ENCODE results near the gene SACS.
"Not testable (repeated sequence)": the region's sequence is repeated elsewhere in the genome, so short reads cannot be mapped to it uniquely, and the experiment has no call there.

Gene SACS

DNA sequence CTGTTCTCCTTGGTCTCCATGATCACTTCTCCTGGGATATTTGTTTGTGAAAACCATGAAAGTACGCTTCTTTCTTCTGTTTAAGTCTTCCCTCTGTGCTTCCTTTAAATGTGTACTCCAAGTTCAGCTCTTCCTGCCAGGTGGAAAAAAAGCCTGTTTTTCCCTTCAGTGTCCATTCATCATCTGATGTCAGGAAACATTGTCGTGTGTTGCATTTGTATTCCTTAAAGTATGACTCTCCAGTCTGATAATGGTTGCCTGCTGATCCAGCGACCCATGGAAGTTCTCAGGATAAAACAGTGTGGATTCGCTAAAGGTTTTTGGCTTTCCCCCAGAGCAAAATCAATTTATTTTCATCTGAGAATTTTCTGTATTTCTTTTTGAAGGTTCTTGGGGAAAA lies 22.3 kb downstream of the SACS start:
- DNase-seq, result no peak

DNA sequence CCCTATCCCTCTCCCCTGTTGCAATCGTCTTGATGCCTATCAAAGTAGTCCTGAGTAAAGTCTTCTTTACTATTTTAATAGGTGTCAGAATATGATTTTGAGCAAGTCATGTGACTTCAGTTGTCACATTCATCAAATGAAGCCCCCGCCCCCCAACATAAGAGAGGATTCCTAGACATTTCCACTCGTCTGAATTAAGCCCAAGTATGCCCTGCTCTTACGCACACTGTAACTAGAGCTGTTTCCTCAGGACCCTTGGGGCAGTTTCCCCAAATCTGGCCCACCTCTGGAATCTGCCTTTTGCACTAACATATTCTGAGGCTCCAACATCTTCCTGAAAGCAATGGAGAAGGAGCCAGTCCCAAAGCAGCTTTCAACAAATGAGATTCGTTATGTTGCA lies 25.5 kb downstream of the SACS start:
- DNase-seq, result no peak

DNA sequence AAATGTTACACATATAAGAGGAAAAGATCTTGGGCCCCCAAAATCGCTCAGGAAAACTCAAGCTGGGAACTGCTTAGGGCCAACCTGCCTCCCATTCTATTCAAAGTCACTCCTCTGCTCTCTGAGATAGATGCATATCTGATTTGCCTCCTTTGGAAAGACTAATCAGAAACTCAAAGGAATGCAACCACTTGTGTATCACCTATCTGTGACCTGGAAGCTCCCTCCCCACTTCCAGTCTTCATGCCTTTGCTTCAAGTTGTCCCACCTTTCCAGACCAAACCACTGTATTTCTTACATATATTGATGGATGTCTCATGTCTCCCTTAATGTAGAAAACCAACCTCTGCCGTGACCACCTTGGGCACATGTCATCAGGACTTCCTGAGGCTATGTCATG lies 32.3 kb downstream of the SACS start:
- DNase-seq, result not testable (repeated sequence)

DNA sequence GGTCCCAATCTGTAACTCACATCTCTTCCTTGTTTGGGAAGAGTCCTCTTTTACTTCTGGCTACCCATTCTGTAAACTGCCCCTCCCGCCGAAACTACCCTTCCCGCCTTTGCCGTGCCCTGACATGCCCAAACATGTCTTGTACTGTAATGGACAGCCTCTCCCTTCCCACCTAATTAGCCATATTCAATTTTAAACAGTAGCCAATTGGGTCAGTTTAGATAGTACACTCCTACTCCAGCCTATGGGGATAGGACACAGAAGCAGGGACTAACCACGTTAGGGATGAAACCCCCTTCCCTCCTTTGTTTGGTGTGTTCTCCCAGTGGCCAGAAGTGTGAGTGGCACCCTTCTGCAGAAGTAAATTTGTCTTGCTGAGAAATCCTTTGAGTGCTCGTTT lies 34.2 kb downstream of the SACS start:
- no peak for DNase-seq

DNA sequence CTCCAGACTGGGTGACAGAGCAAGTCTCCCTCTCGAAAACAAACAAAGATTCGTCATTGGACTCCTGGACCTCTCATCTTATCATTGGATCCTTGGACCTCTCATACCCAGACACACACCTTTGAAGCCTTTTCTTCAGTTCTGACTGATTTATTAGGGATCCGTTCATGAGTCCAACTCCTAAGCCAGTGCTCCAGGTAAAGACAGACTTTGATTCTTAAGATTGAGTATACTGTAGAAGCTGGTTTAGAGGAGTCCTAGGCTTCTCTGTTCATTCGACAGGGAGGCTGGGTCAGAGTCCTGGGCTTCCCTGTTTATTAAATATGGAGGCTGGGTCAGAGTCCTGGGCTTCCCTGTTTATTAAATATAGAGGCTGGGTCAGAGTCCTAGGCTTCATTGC lies 38.7 kb downstream of the SACS start:
- DNase-seq, result no peak

DNA sequence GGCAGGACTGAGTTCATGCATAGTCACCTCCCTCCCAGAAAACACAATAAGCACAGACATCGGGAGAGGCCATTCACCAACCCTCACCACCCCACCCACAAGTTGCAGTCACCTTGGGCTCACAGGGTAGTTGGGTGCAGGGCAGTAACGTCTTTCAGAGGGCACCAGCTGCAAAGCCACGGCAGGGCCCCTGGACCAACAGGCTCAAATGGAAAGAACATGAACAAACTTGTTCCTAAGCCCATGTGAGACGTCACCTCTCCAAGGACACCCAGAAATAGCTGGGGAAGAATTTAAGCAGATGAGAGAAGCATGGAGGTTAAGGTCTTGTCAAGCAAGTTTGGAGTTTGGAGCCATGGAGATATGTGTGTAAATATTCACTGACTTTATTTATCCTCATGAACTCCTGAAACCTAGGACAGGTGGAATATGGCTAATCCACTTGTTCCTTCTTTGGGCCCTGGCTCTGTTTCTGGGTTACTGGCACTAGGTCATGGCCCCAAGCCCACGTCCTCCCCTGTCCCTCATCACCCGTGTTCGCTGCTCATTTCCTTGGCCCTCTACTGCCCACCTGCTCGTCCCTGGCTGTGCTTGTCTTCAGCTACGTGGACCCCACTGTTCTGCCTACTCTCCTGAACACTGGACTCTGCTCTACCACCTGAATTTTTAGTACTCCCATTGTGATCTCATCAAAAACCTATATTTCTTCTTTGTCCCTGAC lies 40.4 kb downstream of the SACS start:
- DNase-seq, result no peak

DNA sequence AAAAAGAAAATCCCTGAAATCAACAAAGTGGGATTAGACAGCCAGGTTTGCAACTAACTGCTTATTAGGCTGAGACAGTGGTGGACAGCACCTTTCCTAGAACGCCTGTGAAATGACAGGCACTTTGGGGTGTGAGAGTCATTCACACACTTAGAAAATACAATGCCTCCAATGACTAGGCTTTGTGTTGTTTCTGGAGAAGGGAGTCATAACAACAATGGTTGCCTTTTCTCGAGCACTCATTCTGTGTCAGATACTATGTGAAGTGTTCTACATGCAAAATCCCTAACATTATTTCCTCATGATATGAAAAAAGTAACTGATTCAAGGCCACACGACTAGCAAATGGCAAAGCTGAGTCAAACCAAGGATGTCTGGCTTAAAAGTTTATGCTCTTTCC lies 41.2 kb downstream of the SACS start:
- DNase-seq, result no peak

DNA sequence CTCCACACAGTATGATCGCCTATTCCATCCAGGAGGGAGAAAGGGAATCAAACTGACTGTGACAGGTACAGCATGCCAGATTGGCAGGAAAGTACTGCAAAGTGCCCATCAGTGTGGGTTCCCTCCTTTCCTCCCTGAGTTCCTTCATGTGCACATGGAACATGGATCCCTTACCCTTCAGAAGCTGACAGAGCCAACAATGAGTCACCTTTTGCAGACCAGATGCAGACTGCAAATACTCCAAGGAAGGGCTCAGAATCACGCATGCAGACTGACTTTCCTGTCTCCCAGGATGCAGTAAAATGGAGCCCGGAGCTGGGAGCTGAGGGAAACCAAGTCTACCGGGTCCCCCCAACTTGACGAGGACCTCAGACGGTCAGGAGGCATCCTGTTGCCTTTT lies 41.8 kb downstream of the SACS start:
- DNase-seq, result no peak

DNA sequence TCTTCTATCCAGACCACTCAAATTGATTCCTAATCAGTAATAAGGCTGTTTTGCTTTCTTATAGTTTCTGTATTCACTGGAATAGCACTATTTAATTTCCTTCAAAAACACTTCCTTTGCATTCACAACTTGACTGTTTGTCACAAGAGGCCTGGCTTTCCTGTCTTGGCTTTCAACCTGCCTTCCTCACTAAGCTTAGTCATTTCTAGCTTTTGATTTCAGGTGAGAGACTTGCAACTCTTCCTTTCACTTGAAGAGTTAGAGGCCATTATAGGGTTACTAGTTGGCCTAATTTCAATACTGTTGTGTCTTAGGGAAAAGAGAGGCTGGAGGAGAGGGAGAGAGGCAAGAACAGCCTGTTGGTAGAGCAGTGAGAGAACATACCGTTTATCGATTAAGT lies 47.0 kb downstream of the SACS start:
- DNase-seq, result no peak

DNA sequence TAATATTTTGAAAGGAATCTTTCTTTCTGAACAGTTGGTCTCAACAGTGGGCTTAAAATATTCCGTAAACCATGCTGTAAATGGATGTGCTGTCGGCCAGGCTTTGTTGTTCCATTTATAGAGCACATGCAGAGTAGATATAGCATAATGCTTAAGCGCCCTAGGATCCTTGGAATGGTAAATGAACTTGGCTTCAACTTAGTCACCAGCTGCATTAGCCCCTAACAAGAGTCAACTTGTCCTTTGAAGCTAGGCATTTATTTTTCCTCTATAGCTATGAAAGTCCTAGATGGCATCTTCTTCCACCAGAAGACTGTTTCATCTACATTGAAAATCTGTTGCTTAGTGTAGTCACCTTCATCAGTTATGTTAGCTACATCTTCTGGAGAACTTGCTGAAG lies 47.6 kb downstream of the SACS start:
- no peak for DNase-seq

DNA sequence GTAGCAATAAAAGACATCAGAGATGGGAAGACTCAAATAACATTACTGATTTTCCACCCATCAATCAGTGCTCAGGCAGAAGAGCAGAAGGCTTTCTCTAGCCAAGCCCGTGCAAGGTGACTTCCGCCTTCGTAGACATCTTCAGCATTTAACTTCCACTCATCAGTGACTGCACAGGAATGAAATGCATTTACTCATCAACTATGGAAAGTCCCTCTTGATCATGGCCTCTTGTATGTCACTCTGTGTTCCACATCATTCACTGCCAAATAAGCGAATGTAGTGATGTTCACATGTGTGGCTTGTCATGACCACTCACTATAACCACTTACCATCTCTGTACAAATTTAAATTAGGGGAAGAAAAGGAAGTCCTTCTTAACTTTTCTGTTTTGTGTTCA lies 49.4 kb downstream of the SACS start:
- no peak for DNase-seq

DNA sequence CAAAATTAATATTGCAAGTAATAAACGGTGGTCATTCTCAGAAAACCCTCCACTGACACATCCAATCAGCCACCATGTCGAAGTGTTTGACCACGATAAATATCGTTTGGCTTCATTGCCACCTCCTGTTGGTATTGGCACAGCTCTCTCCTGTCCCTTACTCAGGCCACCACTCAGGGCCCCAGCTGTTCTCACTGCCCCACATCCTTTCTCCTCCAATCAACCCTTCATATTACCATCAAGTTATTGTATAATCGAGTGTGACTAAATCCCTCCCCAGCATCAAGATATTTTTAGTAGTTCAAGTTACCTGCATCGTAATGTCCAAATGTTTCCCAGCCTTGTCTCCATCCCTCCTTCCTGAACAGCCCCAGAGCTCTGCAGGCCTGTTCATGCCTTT lies 50.4 kb downstream of the SACS start:
- DNase-seq, result no peak

DNA sequence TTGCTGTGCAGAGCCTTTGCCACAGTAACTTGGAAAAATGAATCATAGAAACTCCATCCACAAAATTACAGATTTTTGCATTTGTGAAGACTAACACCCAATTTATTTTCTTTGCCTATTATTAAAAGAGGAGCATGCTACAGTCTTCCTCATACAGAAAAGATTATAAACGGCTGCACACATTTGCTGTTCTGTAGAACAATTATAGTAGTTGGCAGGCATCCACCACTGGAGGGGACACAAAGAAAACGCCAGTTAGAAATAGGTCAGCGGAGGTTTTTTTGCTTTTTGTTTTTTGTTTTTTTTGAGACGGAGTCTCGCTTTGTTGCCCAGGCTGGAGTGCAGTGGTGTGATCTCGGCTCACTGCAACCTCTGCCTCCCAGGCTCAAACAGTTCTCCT lies 51.6 kb downstream of the SACS start:
- DNase-seq, result no peak

DNA sequence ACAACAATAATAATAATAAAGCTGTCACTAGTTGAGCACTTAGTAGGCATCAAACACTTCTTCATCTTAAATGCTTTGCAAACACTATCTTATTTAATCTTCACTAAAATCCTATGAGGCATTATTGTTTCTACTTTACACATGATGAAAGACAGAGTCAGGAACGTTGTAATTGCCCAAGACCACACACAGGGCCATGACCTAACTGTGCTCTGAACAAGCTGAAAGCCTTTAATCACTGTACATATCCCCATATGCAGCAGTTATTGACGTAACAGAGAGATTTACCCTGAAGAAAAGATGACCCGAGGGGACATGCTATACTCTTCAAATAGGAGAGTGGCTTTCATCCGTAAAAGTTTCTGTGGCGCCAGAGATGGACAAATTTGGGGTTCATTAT lies 53.0 kb downstream of the SACS start:
- DNase-seq, result no peak

DNA sequence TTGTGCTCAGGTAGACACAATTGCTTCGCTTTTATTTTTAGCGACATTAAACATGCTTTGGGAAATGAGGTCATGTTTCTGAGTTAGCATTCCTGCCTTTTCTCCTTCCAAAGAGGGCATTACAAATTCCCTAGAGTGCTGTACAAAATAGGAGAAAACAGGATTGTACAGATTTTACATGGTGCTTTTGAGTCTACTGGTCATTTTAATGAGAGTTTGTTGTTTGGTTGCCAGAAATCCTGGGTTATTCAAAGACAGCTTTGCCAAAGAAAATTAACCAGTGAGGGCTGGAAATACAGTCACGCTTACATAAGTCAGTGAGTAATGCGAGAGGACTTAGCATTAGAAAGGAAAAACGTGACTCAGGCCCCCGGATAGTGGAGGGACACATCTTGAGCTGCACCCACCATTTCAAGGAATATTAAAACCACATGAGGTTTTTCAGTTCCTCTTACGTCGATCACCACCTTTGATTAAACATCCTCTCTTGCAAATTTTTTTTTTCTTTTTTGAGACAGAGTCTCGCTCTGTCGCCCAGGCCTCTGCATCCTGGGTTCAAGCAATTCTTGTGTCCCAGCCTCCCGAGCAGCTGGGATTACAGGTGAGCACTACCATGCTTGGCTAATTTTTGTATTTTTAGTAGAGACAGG lies 55.4 kb downstream of the SACS start:
- no peak for DNase-seq

DNA sequence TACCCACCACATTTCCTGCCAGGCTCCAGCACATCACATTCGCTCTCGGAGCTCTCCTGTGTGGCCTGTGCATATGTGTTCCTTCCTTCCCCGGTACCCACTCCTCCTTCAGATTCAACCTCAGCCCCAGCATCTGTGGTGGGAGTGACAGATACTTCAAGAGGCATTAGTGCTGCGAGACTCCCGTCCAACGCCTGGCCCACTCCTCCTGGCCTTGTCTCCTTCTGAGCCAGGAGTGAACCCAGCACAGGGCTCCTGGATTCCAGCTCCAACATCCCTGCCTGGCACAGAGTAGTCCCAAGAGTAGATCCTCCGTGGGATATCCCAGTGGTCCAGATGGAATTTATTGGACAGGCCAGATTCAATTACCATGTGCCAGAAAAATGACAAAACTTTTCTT lies 55.9 kb downstream of the SACS start:
- DNase-seq, result no peak

DNA sequence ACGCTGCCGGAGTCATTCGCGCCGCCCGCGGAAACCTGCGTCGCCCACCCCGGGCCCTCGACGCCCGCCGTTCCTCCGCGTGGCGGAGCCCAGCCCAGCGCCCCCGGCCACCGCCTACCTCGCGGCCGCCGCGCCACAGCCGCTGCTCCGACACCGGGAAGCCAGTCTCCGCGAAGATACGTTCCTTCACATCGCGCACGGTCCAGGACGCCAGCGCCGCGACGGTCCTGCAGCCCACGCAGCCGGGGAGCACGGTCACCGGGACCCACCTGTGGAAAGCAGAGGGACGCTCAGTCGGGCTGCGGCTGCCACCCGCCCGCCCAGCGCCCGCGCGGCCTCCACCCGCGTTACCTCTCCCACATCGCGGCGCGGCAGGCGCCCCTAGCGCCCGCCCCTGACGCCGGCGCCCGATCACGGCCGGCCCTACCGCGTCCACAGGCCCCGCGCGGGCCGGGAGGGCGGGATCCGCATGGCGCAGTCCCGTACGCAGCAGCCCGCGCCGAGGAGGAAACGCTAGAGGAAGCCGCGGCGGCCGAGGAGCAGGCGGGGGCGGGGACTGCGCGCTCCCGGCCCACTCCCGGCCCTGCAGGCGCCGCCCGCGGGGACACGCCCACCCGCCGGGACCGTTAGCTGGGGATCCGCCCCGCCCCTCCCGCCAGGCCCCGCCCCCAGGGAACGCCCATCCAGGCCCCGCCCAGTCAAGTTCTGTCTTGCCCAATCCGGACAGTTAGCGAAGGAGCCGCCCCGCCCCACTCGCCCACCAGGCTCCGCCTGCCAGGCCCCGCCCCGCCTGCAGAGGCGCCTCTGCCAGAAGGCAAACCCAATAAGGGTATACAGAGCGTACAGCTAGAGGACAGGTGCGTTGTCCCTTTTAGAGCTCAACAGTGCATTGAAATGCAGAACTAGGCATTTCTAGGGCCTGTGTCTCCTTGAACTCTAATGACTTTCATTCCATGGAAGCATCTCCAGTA lies 58.2 kb downstream of the SACS start:
- DNase-seq, result peak; percentile 85

DNA sequence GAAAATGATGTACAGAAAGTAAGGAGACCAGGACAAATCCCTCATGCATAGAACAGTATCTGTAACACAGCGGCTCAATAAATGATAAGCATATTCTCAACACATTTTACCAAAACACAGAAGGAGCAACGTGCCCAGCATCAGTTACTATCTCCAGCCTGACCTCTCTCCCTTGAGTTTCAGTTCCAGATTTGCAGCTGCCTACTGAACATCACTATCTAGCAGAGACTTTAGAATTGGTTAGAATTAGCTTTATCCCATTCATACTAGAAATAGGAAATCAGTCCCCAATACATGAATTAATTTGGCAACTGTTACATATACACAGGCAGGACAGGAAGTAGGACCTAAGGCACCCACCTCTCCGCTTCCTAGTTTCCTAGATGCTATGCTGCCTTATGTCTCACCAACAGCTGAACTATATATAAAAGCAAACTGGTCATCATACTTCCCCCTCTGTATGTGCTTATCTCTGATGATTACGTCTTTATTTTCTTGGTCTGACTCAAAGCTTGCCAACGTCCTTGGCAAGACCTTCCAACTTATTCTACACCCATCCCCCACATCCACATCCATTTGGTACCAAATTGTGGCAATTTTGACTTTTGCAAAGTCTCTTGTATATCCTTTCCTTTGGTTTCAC lies 61.1 kb downstream of the SACS start:
- no peak for DNase-seq

DNA sequence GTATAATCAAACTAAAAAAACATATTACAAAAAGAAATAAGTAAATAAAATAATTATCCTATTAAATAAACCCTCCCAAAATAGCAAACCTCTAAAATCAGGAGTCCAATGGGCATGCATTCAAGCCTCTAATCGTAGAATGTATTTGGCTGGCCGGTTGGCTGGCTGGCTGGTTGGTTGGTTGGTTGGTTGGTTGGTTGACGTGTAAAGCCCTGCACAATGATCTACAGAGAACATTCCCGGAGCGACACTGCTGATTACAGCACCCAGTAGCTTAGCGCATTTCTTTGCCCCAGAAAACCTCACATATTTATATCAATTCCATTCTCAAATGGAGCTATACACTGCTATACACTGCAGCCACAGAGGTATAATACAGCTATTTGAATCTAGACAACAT lies 65.6 kb downstream of the SACS start:
- no peak for DNase-seq

DNA sequence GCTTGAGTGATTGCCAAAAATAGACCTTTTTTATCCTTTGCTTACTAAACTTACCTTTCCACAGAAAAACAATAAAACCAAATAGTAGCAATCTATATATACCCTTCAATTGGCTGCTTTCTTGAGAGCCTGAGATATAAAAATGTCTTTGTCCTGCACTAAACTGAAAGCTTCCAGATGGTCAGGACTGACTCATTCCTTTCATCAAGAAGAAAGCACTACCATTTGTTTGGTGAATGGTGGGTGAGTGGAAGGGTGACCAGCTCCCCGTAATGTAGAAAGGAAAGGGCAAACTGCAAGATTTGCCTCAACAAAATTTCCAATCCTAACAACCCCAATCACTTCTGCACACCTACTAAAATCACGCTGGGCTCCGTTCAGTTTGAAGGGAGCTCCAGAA lies 67.8 kb downstream of the SACS start:
- DNase-seq, result no peak

DNA sequence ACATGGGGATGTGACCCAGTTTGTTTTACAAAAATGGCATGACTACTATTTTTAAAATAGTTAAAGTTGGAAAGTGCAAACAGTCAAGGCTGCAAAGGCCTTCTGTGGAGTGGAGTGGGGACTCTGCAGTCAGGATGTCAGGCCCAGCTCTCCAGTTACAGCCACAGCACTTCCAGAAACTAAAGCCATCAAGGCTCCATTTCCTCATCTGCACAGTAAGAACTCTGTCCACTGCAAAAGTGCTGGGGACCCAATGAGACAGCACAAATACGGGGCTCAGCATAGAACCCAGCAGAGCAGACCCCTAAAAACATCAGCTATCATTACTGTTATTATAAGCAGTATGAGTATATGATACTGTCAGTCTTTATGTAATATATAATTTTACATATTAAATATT lies 73.6 kb downstream of the SACS start:
- DNase-seq, result no peak

DNA sequence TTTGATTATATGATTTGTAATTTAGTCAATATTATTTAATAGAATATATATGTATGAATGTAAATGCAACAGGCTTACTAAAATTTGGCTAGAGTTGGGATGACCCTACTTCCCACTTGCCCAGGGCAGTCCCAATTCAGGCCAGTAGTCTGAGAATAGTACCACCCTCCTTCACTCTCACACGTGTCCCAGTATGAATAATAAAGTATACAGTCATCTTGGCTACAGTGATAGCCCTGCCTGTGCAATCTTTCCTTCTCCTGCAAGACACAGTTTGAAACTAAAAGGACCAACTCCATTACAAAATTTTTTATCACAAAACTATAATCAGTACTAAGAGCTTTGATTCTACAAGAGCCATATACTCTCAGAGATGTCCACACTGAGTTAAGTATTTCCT lies 76.2 kb downstream of the SACS start:
- no peak for DNase-seq

DNA sequence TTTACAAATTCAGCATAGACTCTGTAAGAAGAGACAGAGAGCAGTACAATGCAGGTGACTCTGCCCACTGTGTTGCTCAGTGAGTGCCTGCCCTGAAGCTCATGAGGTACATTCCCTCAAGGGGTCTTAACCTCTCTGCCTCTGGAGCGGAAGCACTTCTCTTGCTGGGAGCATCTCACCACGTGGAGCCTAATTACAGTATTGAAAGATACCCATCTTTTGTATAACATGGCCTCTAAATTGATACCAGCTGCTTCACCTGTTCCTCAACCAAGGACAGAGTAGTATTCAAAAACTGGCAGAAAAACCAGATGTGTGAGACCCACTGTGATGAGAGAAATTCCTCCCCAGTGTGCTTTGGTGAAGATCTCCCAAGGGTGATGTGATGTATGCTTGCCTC lies 77.1 kb downstream of the SACS start:
- no peak for DNase-seq
